Endothelial cell of umbilical vein (primary cell): ENCODE data around the gene XRN1.
"Not testable (repeated sequence)": the region's sequence is repeated elsewhere in the genome, so short reads cannot be mapped to it uniquely, and the experiment has no call there.

Experiments
- CTCF ChIP-seq, 2 donors: IDR thresholded peaks; 1 replicate in 1 of 2; 2 replicates in 1 of 2; pipeline ENCODE4 v1.5.1; 2011; ENCODE audit warnings: low read length in 2 of 2, mild to moderate bottlenecking in 2 of 2, moderate library complexity in 2 of 2, control low read depth in 1 of 2, inconsistent platforms in 1 of 2, low read depth in 1 of 2; ENCODE audit not compliant: insufficient read depth in 1 of 2; ENCODE audit errors: extremely low read depth in 1 of 2
- EZH2 ChIP-seq: IDR thresholded peaks from 2 replicates; pipeline ENCODE4 v1.6.1; 2012; ENCODE audit warnings: borderline replicate concordance, low read depth, mild to moderate bottlenecking, moderate library complexity, low read length, inconsistent platforms; ENCODE audit not compliant: severe bottlenecking
- GATA2 ChIP-seq: IDR thresholded peaks from 2 replicates; pipeline ENCODE4 v1.7.0; 2011; ENCODE audit warnings: low read depth, mild to moderate bottlenecking, moderate library complexity, mixed read lengths, low read length; ENCODE audit not compliant: insufficient read length, insufficient read depth
- MAX ChIP-seq: IDR thresholded peaks from 2 replicates; pipeline ENCODE4 v1.6.1; 2011; ENCODE audit not compliant: insufficient read depth, insufficient read length
- POLR2A ChIP-seq: IDR thresholded peaks from 2 replicates; pipeline ENCODE4 v1.6.1; 2012; ENCODE audit warnings: low read depth, mild to moderate bottlenecking, control low read depth, low read length
- POLR2AphosphoS5 ChIP-seq: IDR thresholded peaks from 2 replicates; pipeline ENCODE4 v1.6.1; 2012; ENCODE audit warnings: low read depth, mild to moderate bottlenecking, control low read depth, low read length, moderate library complexity; ENCODE audit not compliant: insufficient read depth

GRCh38 chr3:142438096-142438495 is 9.7 kb downstream of the XRN1 start:
- not testable (repeated sequence) for TF ChIP-seq CTCF (IDR thresholded peaks at IDR 0.05; ENCODE audit: extremely low read depth in 1 of 2, insufficient read depth in 1 of 2, low read depth in 1 of 2, low read length in 2 of 2); POLR2AphosphoS5; MAX; EZH2; GATA2; POLR2A
